Stomach (tissue), 9 donors: ENCODE results near the gene COL4A1. TPM values are rescaled to one million over a fixed set of nuclear protein-coding genes. Genes with fewer than 3 reads are reported as not detected.

Experiments used
- DNase-seq, 2 donors: peaks; one replicate each; pipeline versions ENCODE4 v3.0.0 to v3.0.0-alpha.2; 2013 to 2019
- H3K27ac ChIP-seq, 5 donors: fragments of 200-600 bp in 4 of 5; sonication (generic) in 4 of 5; one replicate each; pipeline ENCODE4 v1.5.1; 2013 to 2019; ENCODE audit warnings: mild to moderate bottlenecking in 1 of 5, moderate library complexity in 1 of 5
- H3K27me3 ChIP-seq, 3 donors: fragments of 200-600 bp; sonication (generic); one replicate each; pipeline ENCODE4 v1.5.1; 2017 to 2019; ENCODE audit warnings: mixed run types in 1 of 3
- H3K36me3 ChIP-seq, 4 donors: fragments of 200-600 bp; sonication (generic); 1 replicate in 3 of 4; 2 replicates in 1 of 4; pipeline ENCODE4 v1.5.1; 2016 to 2019
- H3K4me1 ChIP-seq, 4 donors: fragments of 200-600 bp; sonication (generic); one replicate each; pipeline ENCODE4 v1.5.1; 2016 to 2019
- H3K4me3 ChIP-seq, 4 donors: fragments of 200-600 bp; sonication (generic) in 3 of 4; one replicate each; pipeline ENCODE4 v1.5.1; 2016 to 2019; ENCODE audit warnings: mild to moderate bottlenecking in 1 of 4
- H3K9me3 ChIP-seq, 4 donors: fragments of 200-600 bp; sonication (generic); one replicate each; pipeline ENCODE4 v1.5.1; 2016 to 2019
- EP300 ChIP-seq: sonication (generic); formaldehyde crosslinking; IDR thresholded peaks from one replicate; pipeline ENCODE4 v1.6.1; 2017; ENCODE audit warnings: antibody characterized with exemption
- POLR2A ChIP-seq, 4 donors: fragments of 450-650 bp; IDR thresholded peaks; one replicate each; pipeline ENCODE4 v1.6.1; 2016; ENCODE audit warnings: antibody characterized with exemption in 4 of 4, control low read depth in 2 of 4, mild to moderate bottlenecking in 1 of 4, moderate library complexity in 1 of 4
- POLR2AphosphoS5 ChIP-seq, 3 donors: sonication (generic); formaldehyde crosslinking; IDR thresholded peaks; one replicate each; pipeline ENCODE4 v1.6.1; 2016; ENCODE audit warnings: antibody characterized with exemption in 3 of 3
- WGBS, 5 donors: extraction: QIAGEN DNeasy Blood & Tissue Kit in 3 of 5; methylation state at CpG; one replicate each; pipeline versions ENCODE4 v1.1.5 to v1.1.7; 2013 to 2018; 5-methylcytosine and 5-hydroxymethylcytosine counted together
- intact Hi-C: fragments of 100-400 bp; cut with DNase I; formaldehyde crosslinking; loops from one replicate; pipeline ENCODE4 v1.15.1; 2023; ENCODE audit warnings: low total_unique reads
- polyA plus RNA-seq, 3 donors: library from polyadenylated mRNA; stranded (reverse); fragments of 200-250 nt; gene quantifications; one replicate each; pipeline ENCODE4 v1.2.3, GENCODE V29; 2013
- total RNA-seq, 5 donors: library from RNA; depleted of rRNA; stranded (reverse); fragments of >200 nt; gene quantifications; one replicate each; pipeline versions ENCODE4 v1.1.0 to v1.2.3, GENCODE V29; 2014 to 2016
- TF ChIP-seq, protein P1 (sequence below), 7 experiments: fragments of 450-650 bp in 4 of 7; fragments of 200-600 bp in 3 of 7; sonication (generic) in 3 of 7; IDR thresholded peaks; one replicate each; pipeline ENCODE4 v1.5.1; 2016 to 2019; ENCODE audit warnings: antibody characterized with exemption in 7 of 7, control low read depth in 2 of 7, mild to moderate bottlenecking in 1 of 7
- donor health status: healthy with polysubstance abuse.
- donor health status: Bipolar disorder and iron deficiency.
- donor health status: healthy.

The COL4A1 gene
- total and polyA plus RNA-seq, 8 donors = 18.8 to 798 (median 133) TPM

DNA sequence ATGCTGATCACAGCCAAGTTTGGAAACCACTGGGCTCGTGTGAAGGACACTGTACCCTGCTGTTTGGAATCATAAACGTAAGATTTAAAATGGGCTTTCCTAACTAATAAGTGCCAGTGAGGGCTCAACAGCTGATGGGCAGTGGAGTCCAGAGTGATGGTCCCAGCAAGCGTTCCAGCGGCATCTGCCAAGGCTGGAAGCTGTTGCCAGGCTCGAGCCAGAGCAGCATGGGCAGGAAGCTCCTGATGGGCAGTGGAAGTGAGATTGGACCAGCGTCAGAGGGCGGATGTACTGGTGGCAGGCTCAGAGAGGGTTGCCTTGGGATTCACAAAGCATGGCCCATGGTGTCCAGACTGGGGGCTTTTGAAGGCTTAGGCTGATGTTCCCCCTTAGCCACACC, 30.3 kb upstream of the COL4A1 start:
- Histone ChIP-seq H3K36me3 (no peaks in the 10 kb centered on the region), H3K4me3 (no peak overlapping the region), H3K27me3 (no peaks in the 10 kb centered on the region), H3K9me3 (no peaks in the 10 kb centered on the region), H3K4me1 (peaks cover 7 to 99% (median 54%) of the 10 kb centered on the region in 4 donors), H3K27ac (peak overlapping the region; percentile 19 to 92 (median 88))
- intact Hi-C loops = no loop called here
- 53 to 82% (median 79%) methylated on average over 7 of the region's 7 CpGs for WGBS, 5 donors
- DNase-seq = no peak
- TF ChIP-seq POLR2AphosphoS5 (IDR thresholded peaks at IDR 0.05) = peak in 1 of 3 donors; percentile 73
- TF ChIP-seq EP300 = no peak

DNA sequence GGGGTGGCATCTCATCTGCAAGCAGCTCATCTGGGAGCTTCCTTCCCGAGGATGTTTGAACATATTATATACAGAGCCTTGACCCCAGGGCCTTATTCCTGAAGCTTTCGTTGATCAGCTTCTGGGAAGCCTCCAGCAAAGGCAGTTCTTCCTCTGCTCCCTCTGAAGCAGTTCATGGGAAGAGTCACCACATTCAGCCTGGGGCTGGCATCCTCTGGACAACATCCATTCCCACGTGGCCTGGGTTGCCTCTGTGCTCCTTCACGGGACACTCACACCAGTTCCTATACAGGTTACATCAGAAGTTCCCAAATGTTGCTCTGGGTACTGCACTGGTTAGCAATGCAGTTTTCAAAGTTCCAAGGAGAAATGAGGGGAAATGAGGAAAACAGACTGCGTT, 29.7 kb upstream of the COL4A1 start:
- no peaks in the 10 kb centered on the region for H3K9me3 ChIP-seq
- peaks cover 2 to 97% (median 56%) of the 10 kb centered on the region in 4 donors for H3K4me1 ChIP-seq
- no peaks in the 10 kb centered on the region for H3K27me3 ChIP-seq
- no peaks in the 10 kb centered on the region for H3K36me3 ChIP-seq
- intact Hi-C loops = no loop called here
- H3K4me3 ChIP-seq = no peak overlapping the region
- TF ChIP-seq POLR2AphosphoS5 (IDR thresholded peaks at IDR 0.05) (peak in 1 of 3 donors; percentile 67), EP300 (peak; percentile 5)
- TF ChIP-seq, protein P1, sequence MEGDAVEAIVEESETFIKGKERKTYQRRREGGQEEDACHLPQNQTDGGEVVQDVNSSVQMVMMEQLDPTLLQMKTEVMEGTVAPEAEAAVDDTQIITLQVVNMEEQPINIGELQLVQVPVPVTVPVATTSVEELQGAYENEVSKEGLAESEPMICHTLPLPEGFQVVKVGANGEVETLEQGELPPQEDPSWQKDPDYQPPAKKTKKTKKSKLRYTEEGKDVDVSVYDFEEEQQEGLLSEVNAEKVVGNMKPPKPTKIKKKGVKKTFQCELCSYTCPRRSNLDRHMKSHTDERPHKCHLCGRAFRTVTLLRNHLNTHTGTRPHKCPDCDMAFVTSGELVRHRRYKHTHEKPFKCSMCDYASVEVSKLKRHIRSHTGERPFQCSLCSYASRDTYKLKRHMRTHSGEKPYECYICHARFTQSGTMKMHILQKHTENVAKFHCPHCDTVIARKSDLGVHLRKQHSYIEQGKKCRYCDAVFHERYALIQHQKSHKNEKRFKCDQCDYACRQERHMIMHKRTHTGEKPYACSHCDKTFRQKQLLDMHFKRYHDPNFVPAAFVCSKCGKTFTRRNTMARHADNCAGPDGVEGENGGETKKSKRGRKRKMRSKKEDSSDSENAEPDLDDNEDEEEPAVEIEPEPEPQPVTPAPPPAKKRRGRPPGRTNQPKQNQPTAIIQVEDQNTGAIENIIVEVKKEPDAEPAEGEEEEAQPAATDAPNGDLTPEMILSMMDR (IDR thresholded peaks at IDR 0.05) = no peak
- 52 to 72% (median 66%) methylated on average over 5 of the region's 5 CpGs for WGBS, 5 donors
- DNase-seq = no peak
- H3K27ac ChIP-seq = peak overlapping the region in 4 of 5 donors; percentile 85 to 92 (median 89)

DNA sequence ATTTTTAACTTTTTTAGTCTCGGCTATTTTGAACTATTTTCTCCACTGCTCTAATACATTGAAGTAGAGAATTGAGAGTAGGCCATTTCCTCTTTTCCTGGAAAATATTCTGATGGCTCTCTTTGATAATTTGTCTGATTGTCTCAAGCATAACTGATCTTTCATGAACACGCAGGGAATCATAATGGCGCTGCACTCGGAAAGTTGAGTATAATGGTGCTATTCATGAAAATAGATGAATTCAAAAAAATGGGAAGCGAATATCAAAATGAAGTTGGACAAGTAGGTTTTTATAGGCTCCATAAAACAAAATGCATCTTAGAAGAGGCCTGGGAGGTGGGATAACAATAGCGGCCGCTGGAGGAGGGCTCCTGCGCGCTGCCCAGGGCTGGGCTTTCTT, 29.2 kb upstream of the COL4A1 start:
- intact Hi-C loops = no loop called here
- Histone ChIP-seq H3K27me3 (no peaks in the 10 kb centered on the region), H3K27ac (peak overlapping the region; percentile 17 to 92 (median 88)), H3K36me3 (no peaks in the 10 kb centered on the region), H3K4me3 (no peak overlapping the region), H3K9me3 (no peaks in the 10 kb centered on the region), H3K4me1 (peaks cover 0 to 97% (median 56%) of the 10 kb centered on the region in 4 donors)
- TF ChIP-seq, protein P1 (IDR thresholded peaks at IDR 0.05) = no peak
- TF ChIP-seq EP300 (no peak), POLR2A (IDR thresholded peaks at IDR 0.05) (no peak), POLR2AphosphoS5 (IDR thresholded peaks at IDR 0.05) (no peak)
- WGBS, 5 donors = 88 to 94% (median 93%) methylated on average over 9 of the region's 9 CpGs
- no peak for DNase-seq

DNA sequence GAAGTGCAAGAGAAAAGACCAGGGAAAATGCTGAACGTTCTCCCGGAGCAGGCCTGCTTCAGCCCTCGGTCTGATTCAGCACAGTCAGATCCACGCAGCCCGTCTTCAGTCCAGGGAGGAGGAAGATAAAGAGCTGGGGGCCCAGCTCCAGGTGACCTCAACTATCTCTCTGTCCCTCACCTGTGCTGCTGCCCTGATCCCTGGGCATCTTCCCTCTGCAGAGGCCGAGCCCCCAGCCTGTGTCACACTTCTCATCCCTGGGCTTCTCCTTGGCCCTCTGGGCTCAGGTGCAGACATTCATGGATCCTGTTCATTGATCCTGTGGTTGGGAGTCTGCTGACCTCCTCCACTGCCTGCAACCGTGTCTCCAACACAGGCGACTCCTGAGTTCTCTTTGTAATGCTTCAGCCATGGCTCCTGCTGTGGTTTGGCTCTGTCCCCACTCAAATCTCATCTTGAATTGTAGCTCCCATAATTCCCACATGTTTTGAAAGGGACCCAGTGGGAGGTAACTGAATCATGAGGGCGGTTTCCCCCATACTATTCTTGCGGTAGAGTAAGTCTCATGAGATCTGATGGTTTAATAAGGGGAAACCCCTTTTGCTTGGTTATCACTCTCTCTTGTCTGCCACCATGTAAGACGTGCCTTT, 28.0 kb upstream of the COL4A1 start:
- Histone ChIP-seq H3K27me3 (no peaks in the 10 kb centered on the region), H3K9me3 (no peaks in the 10 kb centered on the region), H3K27ac (peak overlapping the region in 4 of 5 donors; percentile 20 to 92 (median 88)), H3K4me3 (no peak overlapping the region), H3K36me3 (no peaks in the 10 kb centered on the region), H3K4me1 (peaks cover 0 to 96% (median 50%) of the 10 kb centered on the region in 4 donors)
- intact Hi-C loops = no loop called here
- no peak for DNase-seq
- no peak for TF ChIP-seq POLR2AphosphoS5 (IDR thresholded peaks at IDR 0.05)
- TF ChIP-seq POLR2A (IDR thresholded peaks at IDR 0.05) = no peak
- TF ChIP-seq EP300 = no peak
- TF ChIP-seq, protein P1 (IDR thresholded peaks at IDR 0.05) = no peak
- 75 to 92% (median 91%) methylated on average over 11 of the region's 11 CpGs for WGBS, 5 donors

DNA sequence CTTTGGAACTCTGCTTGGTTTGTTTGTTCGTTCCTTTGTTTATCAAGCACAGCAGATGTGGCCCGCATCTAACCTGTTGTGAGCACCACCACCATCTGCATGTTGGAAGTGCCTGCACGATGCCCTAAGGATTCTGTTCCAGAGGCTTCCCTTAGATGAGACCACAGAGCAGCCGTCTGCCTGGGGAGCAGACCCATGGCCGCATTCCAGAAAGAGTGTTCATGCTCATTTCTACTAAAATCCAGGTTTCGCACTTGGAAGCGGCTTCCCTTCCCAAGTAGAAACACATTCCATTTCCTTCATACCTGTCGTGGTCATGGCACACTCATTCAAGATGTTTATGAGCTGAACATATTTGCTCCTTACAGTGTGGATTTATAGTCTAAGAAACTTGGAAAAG, 27.3 kb upstream of the COL4A1 start:
- Histone ChIP-seq H3K27me3 (no peaks in the 10 kb centered on the region), H3K4me1 (peaks cover 0 to 95% (median 48%) of the 10 kb centered on the region in 4 donors), H3K27ac (peak overlapping the region in 3 of 5 donors; percentile 84 to 92 (median 85)), H3K9me3 (no peaks in the 10 kb centered on the region), H3K36me3 (no peaks in the 10 kb centered on the region), H3K4me3 (no peak overlapping the region)
- TF ChIP-seq POLR2A (IDR thresholded peaks at IDR 0.05) (no peak), EP300 (no peak), POLR2AphosphoS5 (IDR thresholded peaks at IDR 0.05) (no peak)
- TF ChIP-seq, protein P1 (IDR thresholded peaks at IDR 0.05) = no peak
- WGBS, 5 donors = 74 to 88% (median 84%) methylated on average over 8 of the region's 8 CpGs
- no peak for DNase-seq
- intact Hi-C loops = no loop called here
